AG09319 (cell line): ENCODE data around the gene TMEM154.

Experiments
- DNase-seq: peaks from one replicate; pipeline ENCODE4 v3.0.0-alpha.2; 2010; ENCODE audit warnings: low read depth; ENCODE audit errors: extremely low read depth
- TF ChIP-seq, protein P1 (sequence below): IDR thresholded peaks from 2 replicates; pipeline ENCODE4 v1.5.1; 2011; ENCODE audit warnings: low read depth, mild to moderate bottlenecking, inconsistent platforms, low read length, moderate library complexity

Gene TMEM154

DNA sequence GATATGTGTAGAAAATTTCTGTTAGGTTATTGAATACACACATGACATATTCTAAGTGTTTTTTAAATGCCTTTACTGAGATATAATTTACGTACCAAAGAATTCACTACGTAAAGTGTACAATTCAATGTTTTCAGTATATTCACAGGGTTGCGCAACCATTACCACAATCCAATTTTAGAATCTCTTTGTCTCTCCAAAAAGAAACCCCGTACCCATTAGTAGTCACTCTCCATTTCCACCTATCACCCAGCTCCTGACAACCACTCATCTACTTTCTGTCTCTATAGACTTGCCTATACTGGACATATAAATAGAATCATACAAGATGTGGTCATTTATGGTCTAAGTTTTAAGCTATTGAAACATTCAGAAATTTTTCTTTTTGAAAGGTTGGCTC is 90.9 kb downstream of the TMEM154 start:
- DNase-seq: no peak
- TF ChIP-seq, protein P1, sequence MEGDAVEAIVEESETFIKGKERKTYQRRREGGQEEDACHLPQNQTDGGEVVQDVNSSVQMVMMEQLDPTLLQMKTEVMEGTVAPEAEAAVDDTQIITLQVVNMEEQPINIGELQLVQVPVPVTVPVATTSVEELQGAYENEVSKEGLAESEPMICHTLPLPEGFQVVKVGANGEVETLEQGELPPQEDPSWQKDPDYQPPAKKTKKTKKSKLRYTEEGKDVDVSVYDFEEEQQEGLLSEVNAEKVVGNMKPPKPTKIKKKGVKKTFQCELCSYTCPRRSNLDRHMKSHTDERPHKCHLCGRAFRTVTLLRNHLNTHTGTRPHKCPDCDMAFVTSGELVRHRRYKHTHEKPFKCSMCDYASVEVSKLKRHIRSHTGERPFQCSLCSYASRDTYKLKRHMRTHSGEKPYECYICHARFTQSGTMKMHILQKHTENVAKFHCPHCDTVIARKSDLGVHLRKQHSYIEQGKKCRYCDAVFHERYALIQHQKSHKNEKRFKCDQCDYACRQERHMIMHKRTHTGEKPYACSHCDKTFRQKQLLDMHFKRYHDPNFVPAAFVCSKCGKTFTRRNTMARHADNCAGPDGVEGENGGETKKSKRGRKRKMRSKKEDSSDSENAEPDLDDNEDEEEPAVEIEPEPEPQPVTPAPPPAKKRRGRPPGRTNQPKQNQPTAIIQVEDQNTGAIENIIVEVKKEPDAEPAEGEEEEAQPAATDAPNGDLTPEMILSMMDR: no peak

GRCh38 chr4:152587127-152587526 is 92.7 kb downstream of the TMEM154 start:
- TF ChIP-seq, protein P1: no peak
- no peak for DNase-seq

DNA sequence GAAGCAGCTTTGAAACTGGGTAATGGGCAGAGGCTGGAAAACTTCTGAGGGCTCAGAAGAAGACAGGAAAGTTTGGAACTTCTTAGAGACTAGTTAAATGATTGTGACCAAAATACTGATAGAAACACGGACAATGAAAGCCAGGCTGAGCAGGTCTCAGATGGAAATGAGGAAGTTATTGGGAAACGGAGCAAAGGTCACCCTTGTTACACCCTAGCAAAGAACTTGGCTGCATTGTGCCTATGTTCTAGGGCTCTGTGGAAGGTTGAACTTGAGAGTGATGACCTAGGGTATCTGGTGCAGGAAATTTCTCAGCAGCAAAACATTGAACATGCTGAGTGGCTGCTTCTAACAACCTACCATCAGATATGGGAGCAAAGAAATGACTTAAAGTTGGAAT is 93.1 kb downstream of the TMEM154 start:
- TF ChIP-seq, protein P1: no peak
- DNase-seq: no peak

DNA sequence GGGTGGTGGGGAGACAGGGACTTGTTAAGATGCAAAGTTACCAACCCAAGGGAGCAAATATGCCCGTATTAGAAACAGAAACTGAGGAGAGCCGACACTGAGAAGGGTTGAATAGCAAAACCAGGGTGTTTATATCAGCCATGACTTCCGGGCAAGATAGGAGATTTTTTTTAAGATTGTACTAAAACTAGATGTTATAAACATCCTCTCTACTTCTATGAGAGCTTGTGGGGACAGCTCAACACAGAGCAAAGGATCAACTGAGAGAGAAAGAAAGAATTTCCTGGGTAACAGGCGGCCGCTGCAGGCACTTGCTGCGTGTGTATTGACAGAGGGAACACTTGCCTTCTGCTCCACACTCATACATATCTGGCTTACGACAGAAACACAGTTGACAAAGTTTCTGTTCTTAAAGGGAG is 94.8 kb downstream of the TMEM154 start:
- TF ChIP-seq, protein P1: no peak
- DNase-seq: no peak

GRCh38 chr4:152581536-152582160 is 98.1 kb downstream of the TMEM154 start:
- DNase-seq: no peak
- TF ChIP-seq, protein P1: no peak; the same call in 1 of the 2 replicates

- TF ChIP-seq, protein P1: no peak
These were observed 99.9 kb downstream of the TMEM154 start for GRCh38 chr4:152579916-152580315.

DNA sequence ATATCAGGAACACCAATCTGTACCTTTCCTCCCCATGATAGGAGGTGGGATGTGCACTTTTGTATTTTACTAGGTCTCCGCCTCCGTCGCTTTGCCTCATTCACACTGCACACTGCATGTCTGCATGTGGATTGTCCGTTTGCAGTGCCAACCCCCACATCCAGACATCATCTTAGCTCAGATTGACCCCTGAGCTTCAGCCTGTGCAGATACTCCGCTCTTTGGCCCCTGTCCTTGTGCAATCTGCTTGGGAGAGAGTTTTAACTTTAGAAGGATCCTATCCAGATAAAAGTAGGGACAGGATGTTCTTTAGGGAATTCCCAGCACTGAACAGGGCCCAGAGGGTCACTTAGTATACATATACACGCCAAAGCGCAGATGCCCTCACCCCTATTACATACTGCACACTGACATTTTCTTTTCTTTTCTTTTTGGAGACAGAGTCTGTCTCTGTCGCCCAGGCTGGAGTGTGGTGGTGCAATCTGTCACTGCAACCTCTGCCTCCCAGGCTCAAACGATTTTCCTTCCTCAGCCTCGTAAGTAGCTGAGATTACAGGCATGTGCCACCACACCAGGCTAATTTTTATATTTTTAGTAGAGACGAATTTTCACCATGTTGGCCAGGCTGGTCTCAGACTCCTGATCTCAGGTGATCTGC is 100.6 kb downstream of the TMEM154 start:
- TF ChIP-seq, protein P1: no peak
- no peak for DNase-seq

More at GRCh38 chr4:152579916-152580315, 99.9 kb downstream of the TMEM154 start:
- DNase-seq: no peak
